GM19238 (cell line): ENCODE results near the gene TMPRSS6.
"Not testable (repeated sequence)": the region's sequence is repeated elsewhere in the genome, so short reads cannot be mapped to it uniquely, and the experiment has no call there.

ENCODE experiments used
- DNase-seq: peaks from one replicate; pipeline ENCODE4 v3.0.0; 2011; ENCODE audit warnings: low spot score; ENCODE audit not compliant: insufficient read length

The TMPRSS6 gene

DNA sequence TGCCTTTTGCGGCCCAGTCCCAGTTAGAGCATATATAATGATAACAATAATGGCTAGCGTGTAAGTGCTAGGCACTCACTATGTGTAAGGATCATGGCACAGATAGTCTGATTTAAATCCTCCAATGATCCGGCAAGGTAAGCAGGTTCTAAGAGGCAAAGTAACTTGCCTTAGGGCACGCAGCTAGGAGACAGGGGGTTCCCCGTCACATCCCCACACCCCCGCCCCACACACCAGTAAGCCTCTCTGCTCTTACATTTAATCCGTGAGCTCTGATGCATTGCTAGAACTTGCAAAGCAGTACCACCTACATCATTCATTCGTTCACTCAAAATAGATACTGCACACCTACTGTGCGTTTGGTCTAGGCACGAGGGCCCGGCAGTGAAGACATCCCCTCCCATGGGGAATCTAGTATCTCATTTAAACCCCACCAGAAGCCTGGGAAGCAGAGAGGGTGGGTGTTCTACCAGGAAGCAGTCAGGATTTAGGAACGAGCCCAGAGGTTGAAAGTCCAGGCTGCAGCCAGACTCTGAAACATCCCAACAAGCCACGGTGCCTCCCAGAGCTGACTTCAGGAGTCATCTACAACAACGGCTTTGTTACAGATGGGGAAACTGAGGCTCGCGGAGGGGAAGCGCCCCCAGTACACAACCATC lies 20.6 kb downstream of the TMPRSS6 start:
- no peak for DNase-seq

DNA sequence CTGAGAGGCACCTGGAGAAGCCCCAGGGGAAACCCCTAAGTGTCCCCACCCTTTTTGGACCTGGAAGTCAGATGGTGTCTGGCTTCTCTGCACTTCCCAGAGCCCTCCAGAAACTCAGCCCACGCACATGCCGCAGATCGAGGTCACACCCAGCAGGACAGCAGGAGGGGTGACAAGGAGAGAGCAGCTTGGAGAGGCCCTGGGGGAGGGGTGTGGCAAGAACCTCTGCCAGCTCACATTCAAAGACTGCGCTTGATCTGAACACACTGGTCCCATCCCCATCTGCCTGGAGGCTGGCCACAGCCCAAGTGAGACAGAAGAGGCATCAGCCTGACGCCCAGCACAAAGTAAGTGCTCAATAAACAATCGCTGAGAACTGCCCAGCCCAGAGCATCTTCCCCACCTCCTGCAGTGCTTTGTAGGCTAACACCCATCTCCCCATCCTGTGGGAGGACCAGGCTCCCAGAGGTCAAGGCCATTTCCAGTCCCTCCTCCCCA lies 21.4 kb downstream of the TMPRSS6 start:
- DNase-seq, result no peak

DNA sequence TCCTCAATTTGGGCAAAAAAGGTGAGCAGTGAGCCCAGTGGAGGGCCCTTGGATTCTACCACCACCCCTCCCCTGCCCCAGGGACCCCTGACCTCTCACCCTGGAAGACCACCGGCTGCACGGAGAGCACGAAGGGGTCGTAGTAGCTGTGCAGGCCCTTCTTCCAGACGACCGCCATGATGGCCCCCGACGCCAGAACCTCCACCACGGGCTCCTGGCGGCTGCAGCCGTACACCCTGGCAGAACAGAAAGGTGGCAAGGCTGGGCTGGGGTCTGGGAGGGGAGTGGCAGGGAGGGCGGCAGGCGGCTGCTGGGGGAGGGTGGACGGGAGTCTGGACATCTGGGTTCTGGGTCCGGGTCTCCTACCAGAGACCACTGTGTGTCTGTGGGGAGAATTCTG lies 23.3 kb downstream of the TMPRSS6 start:
- DNase-seq, result no peak

DNA sequence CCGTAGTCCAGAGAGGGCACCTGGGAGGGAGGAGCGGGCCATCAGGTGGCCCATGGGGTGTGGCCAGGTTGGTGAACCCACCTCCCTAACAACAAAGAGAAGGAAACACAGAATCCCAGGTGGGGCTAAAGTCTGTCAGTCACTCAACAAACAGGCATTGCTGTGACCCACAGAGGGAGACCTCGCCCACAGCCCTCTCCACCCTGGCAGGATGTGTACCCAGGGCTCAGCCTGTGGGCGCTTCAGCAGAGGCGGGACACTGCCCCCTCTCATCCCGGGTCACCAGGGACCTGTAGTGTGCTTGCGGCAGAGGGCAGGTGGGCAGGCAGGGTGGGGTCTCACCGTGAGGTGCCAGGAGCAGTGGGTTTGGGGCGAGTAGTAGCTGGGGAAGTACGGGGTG lies 25.1 kb downstream of the TMPRSS6 start:
- DNase-seq, result no peak

DNA sequence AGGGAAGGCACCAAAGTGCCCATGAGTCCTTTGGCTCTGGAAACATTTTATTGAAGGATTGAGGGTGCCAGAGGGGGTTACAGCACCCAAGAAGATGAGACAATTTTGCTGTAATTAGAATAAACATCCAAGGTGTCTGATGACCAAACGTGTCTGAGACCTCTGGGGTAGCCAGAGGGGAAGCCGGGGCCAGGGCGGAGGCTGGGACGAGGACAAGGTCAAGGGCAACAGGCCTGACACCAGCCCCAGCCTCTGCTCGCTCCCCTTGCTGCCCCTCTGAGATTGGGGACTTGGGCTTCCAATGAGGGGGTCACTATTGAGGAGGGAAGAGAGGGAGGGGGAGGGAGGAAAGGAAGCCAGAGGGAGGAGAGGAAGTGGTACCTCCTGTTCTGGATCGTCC lies 25.6 kb downstream of the TMPRSS6 start:
- no peak for DNase-seq

DNA sequence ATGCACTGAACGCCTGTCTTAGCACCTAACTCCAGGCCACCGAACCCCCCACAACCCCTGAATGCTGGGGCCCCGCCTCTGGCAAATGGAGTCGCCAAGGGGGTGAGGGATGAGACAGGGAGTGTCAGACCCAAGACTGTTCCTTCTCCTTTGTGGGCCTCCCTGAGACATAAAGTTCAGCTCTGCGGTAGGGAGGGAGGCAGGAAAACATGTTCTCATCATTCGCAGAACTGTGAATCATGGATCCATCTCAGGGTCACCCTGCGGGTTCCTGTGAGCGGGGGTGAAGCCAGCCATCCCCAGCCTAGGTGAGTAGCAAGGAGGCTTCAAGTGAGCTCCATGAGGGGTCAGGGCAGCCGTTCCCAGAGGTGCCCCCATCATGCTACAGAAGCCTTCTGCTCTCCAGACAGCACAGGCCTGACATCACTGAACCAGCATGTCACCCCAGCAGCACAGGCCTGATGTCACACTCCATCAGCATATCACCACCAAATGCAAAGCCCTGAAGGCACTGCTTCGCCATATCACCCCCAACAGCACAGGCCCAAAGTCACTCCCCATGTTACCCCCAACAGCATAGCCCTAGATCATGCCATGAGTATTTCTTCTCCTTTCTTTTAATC lies 27.2 kb downstream of the TMPRSS6 start:
- no peak for DNase-seq

DNA sequence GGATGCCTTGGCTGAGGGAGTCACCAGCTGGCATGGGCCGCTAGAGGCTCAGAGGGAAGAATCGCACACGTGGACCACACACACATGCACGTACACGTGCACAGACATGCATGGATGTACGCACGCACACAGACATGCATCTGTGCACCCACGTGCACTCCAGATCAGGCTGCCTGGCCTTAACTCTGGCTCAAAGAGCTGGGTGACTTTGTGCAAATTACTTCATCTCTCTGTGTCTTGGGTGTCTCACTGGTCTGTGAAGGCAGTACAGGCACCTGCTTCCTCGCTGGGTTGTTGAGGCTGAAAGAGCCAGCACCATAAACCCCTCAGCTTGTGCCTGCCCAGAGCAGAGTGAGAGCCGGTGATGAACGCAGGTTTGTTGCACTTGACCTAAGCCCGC lies 28.7 kb downstream of the TMPRSS6 start:
- DNase-seq, result no peak

DNA sequence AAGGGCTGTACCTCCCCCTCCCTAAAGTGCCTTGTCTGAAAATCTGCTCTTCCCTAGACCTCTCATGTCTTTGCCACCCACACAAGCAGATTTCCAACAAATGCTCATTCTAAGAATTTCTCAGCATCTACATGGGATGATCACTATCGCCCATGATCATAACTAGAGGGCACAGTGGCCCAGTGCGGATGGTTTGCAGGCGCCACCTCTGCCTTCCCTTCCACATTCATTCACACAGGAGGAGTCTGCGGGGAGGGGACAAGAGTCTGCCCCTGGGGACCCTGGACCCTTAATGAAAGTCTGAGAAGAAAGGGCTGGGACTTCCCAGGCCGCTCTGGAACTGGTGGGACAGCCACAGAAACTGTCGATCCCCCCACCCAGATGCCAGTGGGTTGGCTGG lies 29.1 kb downstream of the TMPRSS6 start:
- no peak for DNase-seq

DNA sequence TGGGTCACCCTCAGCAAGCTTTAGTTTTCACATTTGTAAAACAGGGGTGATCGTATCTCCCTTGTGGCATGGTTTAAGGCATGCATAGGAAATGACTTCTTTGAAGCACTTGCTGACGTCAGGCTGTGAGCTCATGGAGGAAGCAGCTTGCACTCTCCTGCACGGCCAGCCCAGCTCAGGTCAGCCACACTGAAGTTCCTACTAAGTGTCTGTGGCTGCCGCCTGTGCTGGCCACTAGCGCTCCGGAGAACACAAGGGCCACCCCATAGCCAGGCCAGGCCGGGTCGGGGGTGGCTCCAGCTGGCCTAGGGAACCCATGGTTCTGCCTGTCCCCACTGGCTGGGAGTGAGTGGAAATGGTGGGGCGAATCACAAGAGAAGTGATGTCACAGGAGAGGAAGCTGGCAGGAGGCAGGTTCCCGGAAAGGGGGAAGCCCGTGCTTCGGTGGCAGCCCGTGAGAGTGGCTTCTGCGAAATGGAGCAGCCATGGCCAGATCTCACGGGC lies 29.8 kb downstream of the TMPRSS6 start:
- no peak for DNase-seq

DNA sequence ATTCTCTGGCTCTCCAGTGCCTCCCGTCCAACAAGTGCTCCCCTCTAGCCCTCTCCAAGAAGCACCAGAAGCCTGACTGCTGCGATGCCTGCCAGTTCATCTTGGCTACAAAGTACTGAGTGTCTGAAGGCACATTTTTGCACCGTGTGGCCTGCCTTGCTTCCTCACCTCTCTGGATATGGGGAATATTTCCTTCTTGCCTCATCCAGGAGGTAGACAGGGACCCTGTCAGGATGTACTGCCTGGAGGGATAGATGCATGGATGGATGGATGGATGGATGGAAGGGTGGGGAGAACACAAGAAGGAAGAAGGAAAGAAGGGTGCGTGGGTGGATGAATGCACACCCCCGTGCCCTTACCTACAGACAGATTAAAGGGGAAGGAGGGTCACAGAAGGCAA lies 30.4 kb downstream of the TMPRSS6 start:
- no peak for DNase-seq

DNA sequence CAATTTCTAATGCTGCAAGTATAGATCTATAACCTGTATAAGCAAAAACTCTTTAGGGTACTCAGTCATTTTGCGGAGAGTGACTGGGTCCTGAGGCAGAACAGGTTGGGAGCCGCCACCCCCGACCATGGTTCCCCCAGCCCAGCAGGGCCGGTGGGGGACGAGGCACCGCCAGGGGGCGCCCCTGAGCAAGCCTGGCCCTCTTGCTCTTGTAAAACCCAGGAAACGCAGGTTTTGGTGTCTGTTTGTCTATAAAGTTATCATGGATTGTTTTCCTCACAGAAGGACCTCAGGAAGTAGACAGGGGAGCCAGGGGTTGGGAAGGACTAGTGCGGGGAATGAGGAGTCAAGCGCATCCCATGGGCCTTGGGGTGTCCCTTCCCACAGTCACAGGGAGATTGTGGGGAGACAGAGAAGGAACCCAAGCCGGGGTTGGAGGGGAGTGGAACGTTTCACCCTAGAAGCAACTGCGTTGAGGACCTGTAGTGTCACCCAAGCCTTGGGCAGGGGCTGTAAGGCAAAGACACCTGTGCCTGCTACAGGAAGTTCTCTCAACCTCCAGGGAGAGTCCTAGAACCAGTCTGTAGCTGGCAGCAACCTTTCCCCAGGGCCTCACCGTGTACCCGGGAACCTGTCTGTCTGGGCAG lies 31.6 kb downstream of the TMPRSS6 start:
- peak; percentile 93 for DNase-seq

DNA sequence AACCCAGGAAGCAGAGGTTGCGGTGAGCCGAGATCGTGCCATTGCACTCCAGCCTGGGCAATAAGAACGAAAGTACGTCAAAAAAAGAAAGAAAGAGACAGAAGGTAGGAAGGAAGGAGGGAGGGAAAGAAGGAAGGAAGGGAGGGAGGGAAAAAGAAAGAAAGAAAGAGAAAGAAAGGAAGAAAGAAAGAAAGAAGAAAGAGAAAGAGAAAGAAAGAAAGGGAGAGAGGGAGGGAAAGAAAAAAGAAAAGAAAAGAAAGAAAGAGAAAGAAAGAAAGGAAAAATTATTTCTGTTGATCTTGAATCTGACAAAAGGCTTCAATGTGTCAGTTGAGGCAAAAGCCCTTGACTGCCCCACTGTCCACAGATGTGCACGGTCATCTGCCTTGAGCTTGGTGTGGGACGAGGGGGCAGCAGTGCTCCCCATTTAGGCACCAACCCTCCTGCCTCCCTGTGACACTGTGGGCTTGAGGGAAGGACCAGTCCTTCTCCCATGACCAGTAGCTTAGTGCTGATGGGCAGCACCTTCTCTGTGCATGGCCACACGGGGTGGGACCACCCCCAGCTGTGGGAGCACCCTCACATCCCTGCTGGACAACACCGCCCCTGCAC lies 33.6 kb downstream of the TMPRSS6 start:
- no peak for DNase-seq

DNA sequence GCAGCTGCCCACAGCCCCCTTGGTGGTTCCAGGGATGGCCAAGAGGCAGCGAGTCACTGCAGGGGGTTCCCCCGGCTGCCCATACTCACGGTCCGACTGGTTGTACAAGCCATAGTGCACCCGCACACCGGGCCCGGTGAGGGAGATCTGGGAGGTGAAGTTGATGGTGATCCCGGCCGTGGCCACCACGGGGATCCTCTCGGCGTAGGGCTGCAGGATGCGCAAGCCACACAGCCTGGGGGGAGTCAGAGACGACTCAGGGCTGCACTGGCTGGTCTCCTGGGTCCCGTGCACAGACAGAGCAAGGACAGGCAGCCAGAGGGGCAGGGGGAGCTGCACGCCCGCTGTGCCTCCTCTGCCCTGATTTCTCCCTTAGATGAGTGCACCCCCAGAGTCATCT lies 34.5 kb downstream of the TMPRSS6 start:
- DNase-seq, result no peak

DNA sequence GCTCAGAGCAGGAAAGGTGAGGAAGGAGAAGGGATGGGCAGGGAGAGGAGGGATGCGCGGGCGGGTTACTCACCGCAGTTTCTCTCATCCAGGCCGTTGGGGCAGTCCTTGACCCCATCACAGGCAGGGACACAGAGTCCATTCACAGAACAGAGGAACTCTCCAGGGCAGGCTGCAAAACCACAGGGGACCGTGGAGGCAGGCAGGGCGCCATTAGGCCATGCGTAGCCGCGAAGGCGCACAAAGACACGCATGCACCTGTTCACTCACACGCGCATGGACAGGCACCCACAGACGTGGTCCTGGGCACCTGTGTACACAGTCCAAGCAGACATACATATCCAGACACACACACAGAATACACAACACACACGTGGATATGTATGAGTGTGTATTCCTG lies 35.0 kb downstream of the TMPRSS6 start:
- no peak for DNase-seq

DNA sequence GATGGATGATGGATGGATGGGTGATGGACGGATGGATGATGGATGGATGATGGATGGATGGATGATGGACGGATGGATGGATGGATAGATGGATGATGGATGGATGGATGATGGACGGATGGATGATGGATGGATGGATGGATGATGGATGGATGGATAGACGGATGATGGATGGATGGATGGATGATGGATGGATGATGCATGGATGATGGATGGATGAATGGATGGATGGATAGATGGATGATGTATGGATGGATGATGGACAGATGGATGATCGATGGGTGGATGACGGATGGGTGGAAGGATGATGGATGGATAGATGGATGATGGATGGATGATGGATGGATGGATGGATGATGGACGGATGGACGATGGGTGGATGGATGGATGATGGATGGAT lies 36.8 kb downstream of the TMPRSS6 start:
- no peak for DNase-seq

DNA sequence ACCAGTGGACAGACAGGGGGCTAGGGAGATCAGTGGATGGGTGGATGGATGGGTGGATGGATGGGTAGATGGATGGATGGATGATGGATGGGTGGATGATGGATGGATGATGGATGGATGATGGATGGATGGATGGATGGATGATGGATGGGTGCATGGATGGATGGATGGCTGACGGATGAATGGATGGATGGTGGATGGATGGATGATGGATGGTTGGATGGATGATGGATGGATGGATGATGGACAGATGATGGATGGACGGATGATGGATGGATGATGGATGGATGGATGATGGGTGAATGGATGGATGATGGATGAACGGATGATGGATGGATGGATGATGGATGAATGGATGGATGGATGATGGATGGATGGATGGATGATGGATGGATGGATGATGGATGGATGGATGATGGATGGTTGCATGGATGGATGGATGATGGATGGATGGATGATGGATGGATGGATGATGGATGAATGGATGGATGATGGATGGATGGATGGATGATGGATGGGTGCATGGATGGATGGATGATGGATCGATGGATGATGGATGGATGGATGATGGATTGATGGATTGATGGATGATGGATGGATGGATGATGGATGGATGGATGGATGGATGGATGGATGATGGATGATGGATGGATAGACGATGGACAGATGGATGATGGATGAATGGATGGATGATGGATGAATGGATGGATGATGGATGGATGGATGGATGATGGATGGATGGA lies 37.5 kb downstream of the TMPRSS6 start:
- DNase-seq, result not testable (repeated sequence)

DNA sequence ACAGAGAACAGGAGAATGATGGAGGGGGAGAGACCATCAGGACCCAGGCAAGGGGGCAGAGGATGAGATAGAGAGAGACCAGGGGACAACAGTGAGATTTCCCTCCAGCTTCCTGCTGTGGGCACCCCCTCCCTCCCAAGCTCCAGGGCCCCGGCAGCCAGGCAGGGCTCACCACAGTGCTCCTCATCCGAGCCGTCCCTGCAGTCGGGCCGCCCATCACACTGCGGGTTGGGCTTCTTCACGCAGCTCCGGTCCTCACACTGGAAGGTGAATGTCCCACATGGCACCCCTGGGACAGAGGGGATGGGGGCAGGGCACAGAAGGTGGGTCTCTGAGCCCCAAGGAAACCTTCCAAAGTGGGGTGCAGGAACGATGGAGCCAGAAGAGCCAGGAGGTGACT lies 38.8 kb downstream of the TMPRSS6 start:
- DNase-seq, result no peak

DNA sequence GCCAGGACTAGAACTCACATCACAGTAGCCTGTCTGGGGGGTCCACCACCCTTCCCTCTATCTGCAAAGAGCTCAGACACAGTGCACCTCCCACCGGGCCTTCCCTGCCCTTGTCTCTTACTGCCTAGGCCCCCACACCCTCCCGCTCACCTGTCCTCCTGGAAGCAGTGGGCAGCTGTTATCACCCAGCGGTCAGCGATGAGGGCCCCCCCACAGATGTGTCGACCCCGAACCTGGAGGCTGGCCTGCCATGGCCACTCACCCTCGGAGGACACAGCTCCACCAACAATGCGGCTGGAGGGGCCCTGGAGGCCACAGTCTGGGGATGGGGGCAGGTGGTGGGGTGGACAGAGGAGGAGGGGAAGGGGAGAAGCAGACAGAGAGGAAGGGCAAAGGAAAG lies 39.2 kb downstream of the TMPRSS6 start:
- DNase-seq, result no peak

DNA sequence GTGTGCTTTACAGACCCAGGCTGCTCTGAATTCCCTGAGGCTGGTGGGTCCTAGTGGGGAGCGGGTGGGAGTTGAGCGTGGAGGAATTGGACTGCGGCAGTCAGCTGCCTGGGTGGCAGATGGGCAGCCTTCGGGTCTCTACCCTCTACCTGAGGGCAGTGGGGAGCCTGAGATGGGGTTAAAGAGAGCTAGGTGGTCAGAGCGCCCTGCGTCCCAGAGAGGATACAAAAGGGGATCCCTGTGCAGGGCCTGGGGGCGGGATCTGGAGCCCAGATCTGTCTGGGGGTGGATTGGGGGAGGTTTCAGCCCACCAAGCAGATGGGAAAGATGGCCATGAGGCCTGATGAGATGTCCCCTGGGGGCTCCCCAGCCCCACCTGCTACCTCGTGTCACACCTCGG lies 39.8 kb downstream of the TMPRSS6 start:
- no peak for DNase-seq

DNA sequence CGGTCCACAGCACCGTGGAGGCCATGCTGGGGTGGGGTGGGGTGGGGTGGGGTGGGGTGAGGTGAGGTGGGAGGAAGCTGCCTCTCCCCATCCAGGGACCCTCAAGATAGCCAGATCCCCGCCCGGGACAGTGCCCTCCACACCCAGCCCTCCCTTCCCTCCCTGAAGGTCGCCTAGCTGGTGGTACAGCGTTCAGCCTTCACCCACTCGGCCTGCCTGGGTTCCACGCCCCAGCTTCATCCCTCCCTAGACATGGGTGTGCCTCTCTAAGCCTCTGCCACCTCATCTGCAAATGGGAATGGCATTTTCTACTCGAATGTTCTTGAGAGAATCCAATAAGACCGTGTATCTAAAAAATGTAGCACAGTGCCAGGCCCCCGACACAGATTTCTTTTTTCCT lies 40.2 kb downstream of the TMPRSS6 start:
- DNase-seq, result no peak

DNA sequence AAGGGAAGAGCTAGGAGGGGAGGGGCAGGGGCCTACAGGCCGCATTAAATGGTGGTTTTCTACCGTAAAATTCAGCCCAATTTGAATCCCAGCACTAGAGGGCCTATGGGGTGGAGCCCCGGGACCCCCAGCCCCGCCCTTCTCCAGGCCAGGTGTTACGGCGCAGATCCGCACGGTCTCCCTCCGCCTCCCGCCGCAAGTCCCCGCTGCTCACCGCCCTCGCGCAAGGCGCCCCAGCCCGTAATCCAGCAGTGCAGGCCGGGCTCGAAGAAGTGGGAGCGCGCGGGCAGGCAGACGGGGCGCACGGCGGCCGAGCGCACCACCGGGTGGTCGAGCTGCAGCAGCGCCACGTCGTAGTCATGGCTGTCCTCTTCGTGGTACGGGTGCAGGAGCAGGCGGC lies 40.7 kb downstream of the TMPRSS6 start:
- DNase-seq, result no peak

DNA sequence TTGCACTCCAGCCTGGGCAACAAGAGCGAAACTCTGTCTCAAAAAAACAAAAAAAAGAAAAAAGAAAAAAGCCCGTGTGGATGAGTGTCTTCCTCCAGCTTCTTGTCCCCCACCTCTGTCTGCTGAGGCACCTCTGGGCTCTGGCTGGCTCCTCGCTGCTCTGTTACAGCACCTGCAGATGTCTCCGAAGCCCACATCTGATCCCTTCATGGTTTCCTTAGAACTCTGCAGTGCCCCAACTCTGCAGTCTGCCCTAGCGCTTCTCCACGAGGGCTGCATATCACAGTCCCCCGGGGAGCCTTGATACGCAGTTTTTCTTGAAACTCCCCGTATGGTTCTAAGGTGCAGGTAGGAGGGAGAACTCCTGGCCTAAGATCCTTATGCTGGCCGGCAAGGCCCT lies 42.1 kb downstream of the TMPRSS6 start:
- DNase-seq, result no peak
